ENCODE results near the gene LPIN1. TPM values are rescaled to one million over a fixed set of nuclear protein-coding genes. Genes with fewer than 3 reads are reported as not detected.

The LPIN1 gene
- total RNA-seq, 1 experiment from 2014 or later: 43.1 TPM

DNA sequence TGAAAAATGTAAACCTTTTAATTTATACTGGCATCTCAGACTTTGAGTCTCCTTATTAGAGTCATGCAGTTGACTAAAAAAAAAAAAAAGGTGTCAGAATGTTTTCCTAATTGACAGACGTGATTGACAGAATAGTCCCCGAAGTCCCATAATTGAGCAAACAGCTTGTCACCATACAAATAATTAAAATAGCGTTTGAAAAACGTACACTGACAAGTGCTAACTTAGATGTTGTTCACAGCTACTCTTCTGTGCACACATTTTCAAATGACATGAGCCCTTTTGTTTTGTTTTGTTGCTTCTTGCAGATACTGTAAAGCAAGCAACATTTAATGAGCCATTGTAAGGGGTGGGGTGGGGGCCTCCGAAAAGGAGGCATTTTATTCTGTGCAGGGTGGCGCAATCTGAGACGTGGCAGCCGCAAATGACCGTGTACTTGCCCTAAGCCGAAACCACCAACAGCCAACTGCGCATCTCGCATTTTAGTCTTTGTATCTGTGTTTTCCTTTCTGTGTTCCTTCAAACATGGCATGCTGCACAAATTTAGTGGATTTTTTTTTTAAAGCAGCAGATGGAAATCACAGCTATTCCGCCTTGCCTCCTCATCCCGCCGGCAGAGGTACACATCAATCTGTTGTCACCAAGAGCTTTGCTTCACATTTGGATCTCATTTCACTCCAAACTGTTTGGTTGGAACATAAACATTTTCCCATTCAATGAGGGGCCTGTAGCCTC is 52.4 kb downstream of the LPIN1 start:
- no TSS peak for BruUV-seq (replicated peaks)
- H4K20me1 ChIP-seq (ENCODE audit: insufficient read depth): no peaks in the 10 kb centered on the region
- CTCF ChIA-PET: no interaction called here

DNA sequence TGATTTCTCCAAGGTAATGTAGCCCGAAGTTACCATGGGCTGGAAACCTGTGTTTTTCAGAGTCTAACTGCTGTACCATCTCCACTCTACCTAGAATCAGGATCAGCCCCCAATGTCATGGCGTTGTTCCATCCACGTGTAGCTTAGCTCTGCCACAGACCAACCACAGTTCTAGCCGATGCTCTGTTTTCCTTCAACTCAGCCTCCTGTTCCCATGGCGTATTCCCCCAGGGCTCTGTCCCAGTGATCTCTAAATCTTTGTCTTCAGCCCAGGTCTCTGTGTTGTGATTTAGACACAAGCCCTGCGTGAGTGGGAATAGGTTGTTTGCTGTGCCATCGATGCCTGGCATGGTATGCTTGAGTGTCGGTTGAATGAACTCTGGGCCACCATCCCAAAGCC is 53.4 kb downstream of the LPIN1 start:
- no peaks in the 10 kb centered on the region for H3K27me3 ChIP-seq (ENCODE audit: insufficient read depth, low read depth)
- H4K20me1 ChIP-seq (ENCODE audit: insufficient read depth): no peaks in the 10 kb centered on the region
- DNase-seq: no peak
- H2AFZ ChIP-seq: no peak overlapping the region
- BruUV-seq (replicated peaks): no TSS peak
- peaks cover 26% of the 10 kb centered on the region for H3K36me3 ChIP-seq (ENCODE audit: low read depth)
- TF ChIP-seq, protein P1, sequence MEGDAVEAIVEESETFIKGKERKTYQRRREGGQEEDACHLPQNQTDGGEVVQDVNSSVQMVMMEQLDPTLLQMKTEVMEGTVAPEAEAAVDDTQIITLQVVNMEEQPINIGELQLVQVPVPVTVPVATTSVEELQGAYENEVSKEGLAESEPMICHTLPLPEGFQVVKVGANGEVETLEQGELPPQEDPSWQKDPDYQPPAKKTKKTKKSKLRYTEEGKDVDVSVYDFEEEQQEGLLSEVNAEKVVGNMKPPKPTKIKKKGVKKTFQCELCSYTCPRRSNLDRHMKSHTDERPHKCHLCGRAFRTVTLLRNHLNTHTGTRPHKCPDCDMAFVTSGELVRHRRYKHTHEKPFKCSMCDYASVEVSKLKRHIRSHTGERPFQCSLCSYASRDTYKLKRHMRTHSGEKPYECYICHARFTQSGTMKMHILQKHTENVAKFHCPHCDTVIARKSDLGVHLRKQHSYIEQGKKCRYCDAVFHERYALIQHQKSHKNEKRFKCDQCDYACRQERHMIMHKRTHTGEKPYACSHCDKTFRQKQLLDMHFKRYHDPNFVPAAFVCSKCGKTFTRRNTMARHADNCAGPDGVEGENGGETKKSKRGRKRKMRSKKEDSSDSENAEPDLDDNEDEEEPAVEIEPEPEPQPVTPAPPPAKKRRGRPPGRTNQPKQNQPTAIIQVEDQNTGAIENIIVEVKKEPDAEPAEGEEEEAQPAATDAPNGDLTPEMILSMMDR (conservative IDR thresholded peaks at IDR 0.05): no peak
- no peak for TF ChIP-seq EZH2 (IDR thresholded peaks at IDR 0.05; ENCODE audit: low read depth)
- H3K9me3 ChIP-seq (ENCODE audit: insufficient read depth, low read depth): no peaks in the 10 kb centered on the region
- ChIA-PET CTCF (interaction anchor here (0.6 kb wide), 1 partner anchor 48 kb away, joined by 4 read pairs; no protein-coding TSS in a partner anchor), POLR2A (ENCODE audit: unreplicated experiment) (no interaction called here)
- H3K4me3 ChIP-seq: no peak overlapping the region
- no peaks in the 10 kb centered on the region for H3K4me1 ChIP-seq (replicated peaks; ENCODE audit: insufficient read depth)
- no peaks in the 10 kb centered on the region for H3K79me2 ChIP-seq (ENCODE audit: low read depth)
- H3K27ac ChIP-seq: no peak overlapping the region
- H3K9me2 ChIP-seq (ENCODE audit: insufficient read depth): no peaks in the 10 kb centered on the region
- intact Hi-C loops (cut with micrococcal nuclease; ENCODE audit: unreplicated experiment): no loop called here
- H3K4me2 ChIP-seq: no peak overlapping the region
- no peaks in the 10 kb centered on the region; the same call in 1 of the 2 replicates for H3F3A ChIP-seq (ENCODE audit: insufficient read depth, low read depth)

More for the DNA sequence above, 52.4 kb downstream of the LPIN1 start:
- POLR2A ChIA-PET (ENCODE audit: unreplicated experiment): no interaction called here
- H3K27ac ChIP-seq: no peak overlapping the region
- H2AFZ ChIP-seq: no peak overlapping the region
- no peaks in the 10 kb centered on the region for H3K79me2 ChIP-seq (ENCODE audit: low read depth)
- no peaks in the 10 kb centered on the region; the same call in 1 of the 2 replicates for H3F3A ChIP-seq (ENCODE audit: insufficient read depth, low read depth)
- no peaks in the 10 kb centered on the region for H3K4me1 ChIP-seq (replicated peaks; ENCODE audit: insufficient read depth)
- intact Hi-C loops (cut with micrococcal nuclease; ENCODE audit: unreplicated experiment): no loop called here
- H3K9me3 ChIP-seq (ENCODE audit: insufficient read depth, low read depth): no peaks in the 10 kb centered on the region
- TF ChIP-seq EZH2 (IDR thresholded peaks at IDR 0.05; ENCODE audit: low read depth): no peak
- TF ChIP-seq, protein P1 (conservative IDR thresholded peaks at IDR 0.05): no peak
- DNase-seq: no peak
- H3K36me3 ChIP-seq (ENCODE audit: low read depth): peaks cover 22% of the 10 kb centered on the region
- H3K9me2 ChIP-seq (ENCODE audit: insufficient read depth): no peaks in the 10 kb centered on the region
- H3K27me3 ChIP-seq (ENCODE audit: insufficient read depth, low read depth): no peaks in the 10 kb centered on the region
- H3K4me2 ChIP-seq: no peak overlapping the region
- H3K4me3 ChIP-seq: no peak overlapping the region

DNA sequence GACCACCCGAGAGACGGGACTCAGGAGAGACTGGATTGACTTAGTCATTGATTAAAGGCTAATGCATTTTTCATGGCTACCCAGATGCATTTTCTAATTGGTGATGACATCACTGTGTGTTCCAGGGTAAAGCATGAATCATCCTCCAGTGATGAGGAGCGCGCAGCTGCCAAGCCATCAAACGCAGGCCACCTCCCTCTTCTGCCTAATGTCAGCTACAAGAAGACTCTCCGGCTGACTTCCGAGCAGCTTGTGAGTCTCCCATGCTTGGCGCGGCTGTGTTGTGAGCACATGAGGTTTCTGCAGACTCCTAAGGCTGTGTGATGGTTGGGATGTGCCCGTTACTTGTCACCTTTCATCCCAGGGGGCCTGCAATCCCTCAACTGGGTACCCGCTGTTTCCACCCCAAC is 56.4 kb downstream of the LPIN1 start:
- no peak overlapping the region for H3K27ac ChIP-seq
- no peak for DNase-seq
- H4K20me1 ChIP-seq (ENCODE audit: insufficient read depth): no peaks in the 10 kb centered on the region
- CTCF ChIA-PET: interaction anchor here (0.8 kb wide), 1 partner anchor 23 kb away, joined by 3 read pairs; no protein-coding TSS in a partner anchor
- TF ChIP-seq EZH2 (IDR thresholded peaks at IDR 0.05; ENCODE audit: low read depth): no peak
- TF ChIP-seq, protein P1 (conservative IDR thresholded peaks at IDR 0.05): no peak
- intact Hi-C loops (cut with micrococcal nuclease; ENCODE audit: unreplicated experiment): no loop called here
- no peaks in the 10 kb centered on the region for H3K79me2 ChIP-seq (ENCODE audit: low read depth)
- no peak overlapping the region for H3K4me3 ChIP-seq
- POLR2A ChIA-PET (ENCODE audit: unreplicated experiment): no interaction called here
- BruUV-seq (replicated peaks): no TSS peak
- no peaks in the 10 kb centered on the region for H3K27me3 ChIP-seq (ENCODE audit: insufficient read depth, low read depth)
- no peaks in the 10 kb centered on the region for H3K9me2 ChIP-seq (ENCODE audit: insufficient read depth)
- no peaks in the 10 kb centered on the region; the same call in 1 of the 2 replicates for H3F3A ChIP-seq (ENCODE audit: insufficient read depth, low read depth)
- no peaks in the 10 kb centered on the region for H3K4me1 ChIP-seq (replicated peaks; ENCODE audit: insufficient read depth)
- H3K4me2 ChIP-seq: no peak overlapping the region
- H3K36me3 ChIP-seq (ENCODE audit: low read depth): peaks cover 32% of the 10 kb centered on the region
- no peaks in the 10 kb centered on the region for H3K9me3 ChIP-seq (ENCODE audit: insufficient read depth, low read depth)
- no peak overlapping the region for H2AFZ ChIP-seq

Data from PC-9 (cell line).